ENCODE data around the gene STAG2. TPM values are rescaled to one million over a fixed set of nuclear protein-coding genes. Genes with fewer than 3 reads are reported as not detected.

The STAG2 gene
- total and polyA plus RNA-seq, 2 donors (not counting 3 experiments of a cell fraction or from before 2014, with no cell fraction given) = 12.7 to 55.9 TPM

DNA sequence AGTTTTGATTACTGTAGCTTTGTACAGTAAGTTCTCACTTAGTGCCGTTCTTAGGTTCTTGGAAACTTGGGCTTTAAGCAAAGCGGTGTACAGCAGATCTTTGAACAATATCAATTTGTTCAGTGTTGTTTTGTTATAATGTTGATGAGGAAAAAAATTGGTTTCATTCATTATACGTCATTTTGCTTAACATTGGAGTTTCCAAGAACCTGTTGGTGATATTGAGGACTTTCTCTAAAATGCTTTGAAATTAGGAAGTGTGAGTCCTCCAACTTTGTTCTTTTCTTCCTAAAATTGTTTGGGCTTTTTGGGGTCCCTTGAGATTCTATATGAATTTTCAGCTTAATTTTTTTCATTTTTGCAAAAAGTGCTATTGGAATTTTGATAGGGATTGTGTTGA is 49.1 kb downstream of the STAG2 start:
- Histone ChIP-seq H3K27me3 (ENCODE audit: control insufficient read depth in 2 of 2, insufficient read depth in 2 of 2, low read length in 2 of 2) (no peaks in the 10 kb centered on the region), H3K79me2 (ENCODE audit: control insufficient read depth, insufficient read depth, low read length) (peaks cover 86% of the 10 kb centered on the region), H3K4me1 (ENCODE audit: control insufficient read depth, extremely low read depth, insufficient read depth, low read length) (no peaks in the 10 kb centered on the region), H3K9ac (replicated peaks; ENCODE audit: extremely low read depth, insufficient read depth, low read length) (no peak overlapping the region), H3K4me3 (replicated peaks in 1 of 3; ENCODE audit: insufficient read depth in 1 of 3, low read depth in 1 of 3, low read length in 3 of 3) (no peak overlapping the region), H4K20me1 (replicated peaks; ENCODE audit: control insufficient read depth, extremely low read depth, insufficient read depth, low read length) (no peaks in the 10 kb centered on the region), H3K9me1 (replicated peaks; ENCODE audit: control insufficient read depth, extremely low read depth, insufficient read depth, low read length) (no peaks in the 10 kb centered on the region), H3K36me3 (ENCODE audit: control insufficient read depth in 2 of 2, extremely low read depth in 1 of 2, insufficient read depth in 2 of 2, low read length in 2 of 2) (no peaks in the 10 kb centered on the region), H3K9me3 (replicated peaks; ENCODE audit: control insufficient read depth, insufficient read depth, low read length) (no peaks in the 10 kb centered on the region), H3K27ac (ENCODE audit: insufficient read depth, low read depth, low read length) (no peak overlapping the region), H3K4me2 (ENCODE audit: insufficient read depth, low read length) (no peak overlapping the region), H2AFZ (ENCODE audit: low read depth, low read length) (no peak overlapping the region)
- POLR2A ChIA-PET = no interaction called here
- dilution Hi-C loops (cut with MboI; ENCODE audit: extremely low pct_ligation_motif_present, low sequenced_read_pairs) (no loop called here), intact Hi-C loops (cut with micrococcal nuclease) (no loop called here)
- DNase-seq (ENCODE audit: low read depth, low spot score) = no peak
- TF ChIP-seq FOS (IDR thresholded peaks at IDR 0.05; ENCODE audit: borderline replicate concordance, insufficient read depth, low read length) (no peak), MYC (IDR thresholded peaks at IDR 0.05; ENCODE audit: low read depth, low read length) (no peak), POLR2AphosphoS5 (IDR thresholded peaks at IDR 0.05; ENCODE audit: insufficient read depth, low read depth, low read length) (no peak), POLR2A (IDR thresholded peaks at IDR 0.05; ENCODE audit: low read depth, low read length) (no peak)
- TF ChIP-seq, protein P1, sequence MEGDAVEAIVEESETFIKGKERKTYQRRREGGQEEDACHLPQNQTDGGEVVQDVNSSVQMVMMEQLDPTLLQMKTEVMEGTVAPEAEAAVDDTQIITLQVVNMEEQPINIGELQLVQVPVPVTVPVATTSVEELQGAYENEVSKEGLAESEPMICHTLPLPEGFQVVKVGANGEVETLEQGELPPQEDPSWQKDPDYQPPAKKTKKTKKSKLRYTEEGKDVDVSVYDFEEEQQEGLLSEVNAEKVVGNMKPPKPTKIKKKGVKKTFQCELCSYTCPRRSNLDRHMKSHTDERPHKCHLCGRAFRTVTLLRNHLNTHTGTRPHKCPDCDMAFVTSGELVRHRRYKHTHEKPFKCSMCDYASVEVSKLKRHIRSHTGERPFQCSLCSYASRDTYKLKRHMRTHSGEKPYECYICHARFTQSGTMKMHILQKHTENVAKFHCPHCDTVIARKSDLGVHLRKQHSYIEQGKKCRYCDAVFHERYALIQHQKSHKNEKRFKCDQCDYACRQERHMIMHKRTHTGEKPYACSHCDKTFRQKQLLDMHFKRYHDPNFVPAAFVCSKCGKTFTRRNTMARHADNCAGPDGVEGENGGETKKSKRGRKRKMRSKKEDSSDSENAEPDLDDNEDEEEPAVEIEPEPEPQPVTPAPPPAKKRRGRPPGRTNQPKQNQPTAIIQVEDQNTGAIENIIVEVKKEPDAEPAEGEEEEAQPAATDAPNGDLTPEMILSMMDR (IDR thresholded peaks at IDR 0.05; ENCODE audit: extremely low read depth in 1 of 2, insufficient read depth in 1 of 2, low read depth in 1 of 2, low read length in 2 of 2) = no peak
- peak; percentile 65 for FAIRE-seq
- CTCF ChIA-PET = interaction anchor here (1.1 kb wide), 1 partner anchor 16 kb away, joined by 3 read pairs; no protein-coding TSS in a partner anchor
- no TSS peak for BruUV-seq (replicated peaks)

DNA sequence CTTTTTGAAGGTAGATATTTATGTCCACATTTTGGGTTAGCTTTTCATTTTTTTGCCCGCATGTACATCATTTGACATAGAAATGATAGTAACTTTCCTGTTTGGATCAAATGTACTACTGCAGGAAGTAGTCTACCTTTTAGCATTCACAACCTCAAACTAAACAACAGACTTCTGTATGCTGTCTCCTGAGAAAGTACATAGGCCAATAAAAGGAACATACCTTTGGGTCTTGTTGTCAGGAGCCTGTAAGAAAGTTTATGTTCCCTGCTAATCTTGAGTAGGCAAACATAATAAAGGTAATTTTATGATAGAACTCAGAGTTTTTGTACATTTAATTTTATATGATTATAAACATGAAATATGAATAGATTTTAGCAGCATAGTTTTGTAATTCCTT is 54.2 kb downstream of the STAG2 start:
- intact Hi-C loops (cut with micrococcal nuclease) = no loop called here
- H3K79me2 ChIP-seq (ENCODE audit: control insufficient read depth, insufficient read depth, low read length) = peaks cover 85% of the 10 kb centered on the region
- H3K4me2 ChIP-seq (ENCODE audit: insufficient read depth, low read length) = no peak overlapping the region
- no peak for TF ChIP-seq POLR2AphosphoS5 (IDR thresholded peaks at IDR 0.05; ENCODE audit: insufficient read depth, low read depth, low read length)
- TF ChIP-seq, protein P2, sequence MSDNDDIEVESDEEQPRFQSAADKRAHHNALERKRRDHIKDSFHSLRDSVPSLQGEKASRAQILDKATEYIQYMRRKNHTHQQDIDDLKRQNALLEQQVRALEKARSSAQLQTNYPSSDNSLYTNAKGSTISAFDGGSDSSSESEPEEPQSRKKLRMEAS (IDR thresholded peaks at IDR 0.05; ENCODE audit: insufficient read depth, insufficient read length) = no peak
- no peak for TF ChIP-seq JUN (IDR thresholded peaks at IDR 0.05; ENCODE audit: borderline replicate concordance, insufficient read depth, insufficient read length, low read depth)
- no peak for TF ChIP-seq GATA2 (IDR thresholded peaks at IDR 0.05; ENCODE audit: insufficient read depth, insufficient read length, low read depth, low read length)
- no peak for TF ChIP-seq FOS (IDR thresholded peaks at IDR 0.05; ENCODE audit: borderline replicate concordance, insufficient read depth, low read length)
- H4K20me1 ChIP-seq (replicated peaks; ENCODE audit: control insufficient read depth, extremely low read depth, insufficient read depth, low read length) = no peaks in the 10 kb centered on the region
- H3K9me3 ChIP-seq (replicated peaks; ENCODE audit: control insufficient read depth, insufficient read depth, low read length) = no peaks in the 10 kb centered on the region
- H3K4me1 ChIP-seq (ENCODE audit: control insufficient read depth, extremely low read depth, insufficient read depth, low read length) = no peaks in the 10 kb centered on the region
- FAIRE-seq (no peak), DNase-seq (ENCODE audit: low read depth, low spot score) (no peak)
- BruUV-seq (replicated peaks) = no TSS peak
- H3K9ac ChIP-seq (replicated peaks; ENCODE audit: extremely low read depth, insufficient read depth, low read length) = no peak overlapping the region
- no peak overlapping the region for H3K27ac ChIP-seq (ENCODE audit: insufficient read depth, low read depth, low read length)
- no peak overlapping the region for H2AFZ ChIP-seq (ENCODE audit: low read depth, low read length)
- dilution Hi-C loops (cut with MboI; ENCODE audit: extremely low pct_ligation_motif_present, low sequenced_read_pairs) = no loop called here
- ChIA-PET CTCF (no interaction called here), POLR2A (no interaction called here)
- H3K36me3 ChIP-seq (ENCODE audit: control insufficient read depth in 2 of 2, extremely low read depth in 1 of 2, insufficient read depth in 2 of 2, low read length in 2 of 2) = no peaks in the 10 kb centered on the region
- no peak overlapping the region for H3K4me3 ChIP-seq (replicated peaks in 1 of 3; ENCODE audit: insufficient read depth in 1 of 3, low read depth in 1 of 3, low read length in 3 of 3)
- no peaks in the 10 kb centered on the region for H3K27me3 ChIP-seq (ENCODE audit: control insufficient read depth in 2 of 2, insufficient read depth in 2 of 2, low read length in 2 of 2)
- H3K9me1 ChIP-seq (replicated peaks; ENCODE audit: control insufficient read depth, extremely low read depth, insufficient read depth, low read length) = no peaks in the 10 kb centered on the region

All from endothelial cell of umbilical vein (primary cell).